Ovary (tissue), 9 donors: ENCODE data around the gene GALNT12. TPM values are rescaled to one million over a fixed set of nuclear protein-coding genes. Genes with fewer than 3 reads are reported as not detected.

Experiments
- DNase-seq, 5 donors: peaks; one replicate each; pipeline ENCODE4 v3.0.0-alpha.2; 2019 to 2020
- H3K27ac ChIP-seq, 2 donors: fragments of 200-600 bp; one replicate each; pipeline versions ENCODE4 v1.5.1 to v1.8.0; 2019 to 2022
- H3K27me3 ChIP-seq: fragments of 200-600 bp; one replicate; pipeline ENCODE4 v1.8.0; 2022
- H3K36me3 ChIP-seq: fragments of 200-600 bp; sonication (generic); one replicate; pipeline ENCODE4 v1.5.1; 2019
- H3K4me1 ChIP-seq: one replicate; pipeline ENCODE4 v1.8.1; 2013; ENCODE audit warnings: mild to moderate bottlenecking, moderate library complexity; ENCODE audit not compliant: insufficient read depth
- H3K4me3 ChIP-seq: fragments of 200-600 bp; sonication (generic); one replicate; pipeline ENCODE4 v1.5.1; 2017
- H3K9me3 ChIP-seq, 2 donors: fragments of 200-600 bp in 1 of 2; sonication (generic) in 1 of 2; one replicate each; pipeline versions ENCODE4 v1.5.1 to v1.8.1; 2013 to 2019; ENCODE audit warnings: mild to moderate bottlenecking in 1 of 2, moderate library complexity in 1 of 2
- CTCF ChIP-seq, 3 donors: fragments of 450-650 bp in 2 of 3; fragments of 200-600 bp in 1 of 3; IDR thresholded peaks; one replicate each; pipeline versions ENCODE4 v1.5.1 to v1.8.0; 2016 to 2022; ENCODE audit warnings: antibody characterized with exemption in 3 of 3, mild to moderate bottlenecking in 1 of 3
- EP300 ChIP-seq: sonication (generic); formaldehyde crosslinking; IDR thresholded peaks from one replicate; pipeline ENCODE4 v1.6.1; 2017; ENCODE audit warnings: antibody characterized with exemption
- POLR2A ChIP-seq: fragments of 450-650 bp; IDR thresholded peaks from one replicate; pipeline ENCODE4 v1.6.1; 2017; ENCODE audit warnings: antibody characterized with exemption, mild to moderate bottlenecking, moderate library complexity
- WGBS, 3 donors: extraction: QIAGEN DNeasy Blood & Tissue Kit in 1 of 3; methylation state at CpG; one replicate each; pipeline versions ENCODE4 v1.1.5 to v1.1.7; 2013 to 2017; 5-methylcytosine and 5-hydroxymethylcytosine counted together
- intact Hi-C, 4 donors: fragments of 100-400 bp; cut with DNase I; formaldehyde crosslinking; loops; one replicate each; pipeline versions ENCODE4 v1.11.0 to v1.15.1; 2022 to 2023
- polyA plus RNA-seq, 2 donors: library from polyadenylated mRNA; stranded (reverse); fragments of 200-250 nt in 1 of 2; fragments of 350-450 nt in 1 of 2; fragmentation: Illumina TruSeq in 1 of 2; extraction: RNeasy Lipid Tissue Mini Kit (QIAGEN cat#74804) in 1 of 2; gene quantifications; one replicate each; pipeline ENCODE4 v1.2.3, GENCODE V29; 2013 to 2014
- total RNA-seq, 7 donors: library from RNA; depleted of rRNA in 2 of 7; stranded (reverse); fragments of >200 nt in 2 of 7; fragmentation: NEBNext Ultra II Directional in 3 of 7; extraction: Animal tissue kit (Norgen Biotek cat#: 25700) in 3 of 7; gene quantifications; one replicate each; pipeline versions ENCODE4 v1.1.0 to v1.2.4, GENCODE V29; 2016 to 2023
- donor health status: DM: no; HTN: no; CAD: no; lungs with moderate emphysema.
- donor health status: DM: no; HTN: no; CAD: no.
- donor health status: Bipolar disorder and iron deficiency.
- donor health status: DM: yes; HTN: yes; CAD: no.
- donor health status: DM: no; HTN: no; CAD: no.
- donor health status: DM: yes; HTN: yes; CAD: no.

GALNT12 gene
- total and polyA plus RNA-seq, 9 donors = 0.23 to 7.0 (median 1.4) TPM

- intact Hi-C loops = no loop called here
- DNase-seq = no peak
- Histone ChIP-seq H3K9me3 (no peaks in the 10 kb centered on the region), H3K27ac (no peak overlapping the region), H3K36me3 (no peaks in the 10 kb centered on the region), H3K27me3 (no peaks in the 10 kb centered on the region), H3K4me1 (peaks cover 3% of the 10 kb centered on the region), H3K4me3 (no peak overlapping the region)
- 61 to 83% (median 73%) methylated on average over 2 of the region's 2 CpGs for WGBS, 3 donors
- TF ChIP-seq CTCF (IDR thresholded peaks at IDR 0.05) (no peak), EP300 (no peak), POLR2A (no peak)
Observed at GRCh38 chr9:98811051-98811650, 3.7 kb downstream of the GALNT12 start.

- H3K9me3 ChIP-seq = no peaks in the 10 kb centered on the region
- no peaks in the 10 kb centered on the region for H3K36me3 ChIP-seq
- DNase-seq = no peak
- 86 to 88% (median 87%) methylated on average over 6 of the region's 6 CpGs for WGBS, 3 donors
- no peaks in the 10 kb centered on the region for H3K4me1 ChIP-seq
- no peak for TF ChIP-seq POLR2A
- TF ChIP-seq CTCF (IDR thresholded peaks at IDR 0.05) = no peak
- TF ChIP-seq EP300 = no peak
- no peak overlapping the region for H3K27ac ChIP-seq
- no peaks in the 10 kb centered on the region for H3K27me3 ChIP-seq
- H3K4me3 ChIP-seq = no peak overlapping the region
- intact Hi-C loops = no loop called here
Observed at GRCh38 chr9:98815391-98815951, 8.0 kb downstream of the GALNT12 start.

GRCh38 chr9:98818764-98819163, 11.3 kb downstream of the GALNT12 start:
- H3K27me3 ChIP-seq = no peaks in the 10 kb centered on the region
- no peaks in the 10 kb centered on the region for H3K9me3 ChIP-seq
- WGBS, 3 donors = 90 to 96% (median 91%) methylated on average over 2 of the region's 2 CpGs
- H3K4me3 ChIP-seq = no peak overlapping the region
- H3K36me3 ChIP-seq = no peaks in the 10 kb centered on the region
- DNase-seq = no peak
- H3K27ac ChIP-seq = no peak overlapping the region
- no peaks in the 10 kb centered on the region for H3K4me1 ChIP-seq
- TF ChIP-seq POLR2A (no peak), CTCF (IDR thresholded peaks at IDR 0.05) (no peak), EP300 (no peak)
- intact Hi-C loops = no loop called here

GRCh38 chr9:98819231-98819630, 11.8 kb downstream of the GALNT12 start:
- Histone ChIP-seq H3K9me3 (no peaks in the 10 kb centered on the region), H3K27me3 (no peaks in the 10 kb centered on the region), H3K36me3 (no peaks in the 10 kb centered on the region), H3K4me3 (no peak overlapping the region), H3K27ac (no peak overlapping the region), H3K4me1 (no peaks in the 10 kb centered on the region)
- intact Hi-C loops = no loop called here
- TF ChIP-seq EP300 (no peak), CTCF (IDR thresholded peaks at IDR 0.05) (no peak), POLR2A (no peak)
- DNase-seq = no peak
- 90 to 98% (median 93%) methylated on average over 3 of the region's 3 CpGs for WGBS, 3 donors
